Posterior cingulate gyrus (tissue), 11 donors: ENCODE measurements around the gene FHIT.

Experiments
- DNase-seq, 10 donors: peaks; one replicate each; pipeline versions ENCODE4 v3.0.0 to v3.0.0-alpha.2; 2020 to 2021; ENCODE audit warnings: mixed read lengths in 3 of 10
- intact Hi-C: fragments of 100-400 bp; cut with DNase I; formaldehyde crosslinking; loops from one replicate; pipeline ENCODE4 v1.15.1; 2023

FHIT gene

DNA sequence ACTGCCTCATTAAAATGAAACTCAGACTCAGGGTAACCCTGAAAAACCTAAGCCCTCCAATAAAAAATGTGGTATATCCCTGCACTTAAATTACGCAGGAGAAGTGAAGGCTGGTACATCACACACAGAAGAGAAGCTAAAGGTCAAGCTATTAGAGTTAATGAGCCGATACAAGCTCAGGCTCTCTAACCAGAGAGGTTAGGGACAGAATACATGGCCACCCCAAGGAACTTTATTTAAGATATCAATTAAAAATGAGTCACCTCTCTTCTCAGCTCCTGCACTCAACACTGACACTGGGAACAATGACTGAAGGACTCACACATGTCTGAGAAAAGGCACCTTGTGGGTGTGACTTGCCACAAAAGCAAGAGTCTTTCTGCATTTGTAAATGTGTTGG is 1400.8 kb downstream of the FHIT start:
- intact Hi-C loops, result no loop called here
- no peak for DNase-seq

DNA sequence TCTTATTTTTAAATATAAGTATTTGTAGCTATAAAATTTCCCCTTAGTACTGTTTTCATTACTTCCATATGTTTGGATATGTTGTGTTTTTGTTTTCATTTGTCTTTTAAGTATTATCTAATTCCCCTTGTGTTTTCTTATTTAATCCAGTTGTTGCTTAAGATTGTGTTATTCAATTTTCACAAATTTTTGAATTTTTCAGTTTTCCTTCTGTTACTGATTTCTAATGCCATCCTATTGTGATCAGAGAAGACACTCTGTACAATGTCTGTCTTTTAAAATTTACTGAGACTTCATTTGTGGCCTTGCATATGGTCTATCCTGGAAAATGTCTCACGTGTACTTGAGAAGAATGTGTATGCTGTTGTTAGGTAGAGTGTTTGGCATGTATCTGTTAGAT is 1405.9 kb downstream of the FHIT start:
- DNase-seq, result no peak

DNA sequence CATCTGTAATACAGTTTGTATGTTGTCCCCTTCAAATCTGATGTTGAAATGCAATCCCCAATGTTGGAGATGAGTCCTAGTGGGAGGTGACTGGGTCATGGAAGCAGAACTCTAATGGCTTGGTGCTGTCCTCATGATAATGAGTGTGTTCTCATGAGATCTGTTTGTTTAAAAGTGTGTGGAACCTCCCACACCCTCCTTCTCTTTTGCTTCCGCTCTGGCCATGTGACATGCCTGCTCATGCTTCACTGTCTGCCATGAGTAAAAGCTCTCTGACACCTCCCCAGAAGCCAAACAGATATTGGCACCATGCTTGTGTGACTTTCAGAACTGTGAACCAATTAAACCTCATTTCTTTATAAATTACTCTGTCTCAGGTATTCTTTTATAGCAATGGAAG is 1407.4 kb downstream of the FHIT start:
- intact Hi-C loops, result no loop called here
- DNase-seq, result no peak

More for the DNA sequence above, 1405.9 kb downstream of the FHIT start:
- intact Hi-C loops, result no loop called here

DNA sequence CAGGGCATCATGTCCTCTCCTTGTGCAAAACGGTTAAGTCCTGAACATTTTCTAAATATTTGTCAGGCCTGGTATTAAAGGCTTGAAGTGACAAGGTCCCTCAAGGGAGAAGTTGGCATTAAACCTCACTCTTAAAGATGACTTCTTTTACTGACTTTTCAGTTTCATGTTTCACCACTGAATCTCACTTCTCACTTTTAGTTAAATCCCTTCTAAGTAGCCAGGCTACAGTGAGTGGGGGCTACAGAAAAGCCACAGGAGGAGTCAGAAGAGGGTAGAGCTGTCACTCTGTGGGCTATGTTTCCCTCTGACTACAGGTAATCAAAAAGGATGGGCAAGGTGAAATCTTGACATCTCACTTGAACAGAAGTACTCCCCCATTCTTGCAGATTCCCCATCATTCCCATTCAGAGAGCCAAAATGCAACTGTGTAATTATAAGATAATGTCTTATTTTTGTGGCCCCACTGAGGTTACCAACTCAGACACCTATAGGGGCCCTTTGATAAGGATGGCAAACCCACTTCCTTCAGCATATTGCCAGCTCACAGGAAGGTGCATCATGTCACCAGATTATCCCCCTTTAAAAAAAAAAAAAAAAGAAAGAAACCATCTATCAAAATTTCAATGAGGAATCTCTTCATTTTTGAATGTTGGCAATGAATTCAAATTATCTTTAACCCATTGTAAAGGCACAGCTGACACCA is 1411.3 kb downstream of the FHIT start:
- intact Hi-C loops, result no loop called here

DNA sequence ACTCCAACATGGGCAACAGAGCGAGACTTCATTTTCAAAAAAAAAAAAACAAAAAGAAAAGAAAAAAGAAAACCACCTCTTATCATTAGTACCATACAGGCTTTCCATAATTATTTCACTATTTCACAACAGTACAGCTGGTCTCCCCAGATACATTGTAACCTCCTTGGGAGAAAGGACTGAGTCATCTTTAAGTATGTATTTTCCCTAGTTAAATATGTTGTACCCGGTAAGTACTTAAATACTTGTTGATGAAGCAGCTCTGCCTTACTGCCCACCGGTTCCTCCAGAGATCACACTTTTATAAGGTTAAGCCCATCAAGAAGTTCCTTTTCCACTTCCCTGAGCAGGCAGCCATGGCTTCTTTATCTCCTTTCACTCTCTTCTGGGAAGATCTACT is 1412.0 kb downstream of the FHIT start:
- intact Hi-C loops, result no loop called here
- no peak for DNase-seq

More for the DNA sequence above, 1411.3 kb downstream of the FHIT start:
- no peak for DNase-seq

DNA sequence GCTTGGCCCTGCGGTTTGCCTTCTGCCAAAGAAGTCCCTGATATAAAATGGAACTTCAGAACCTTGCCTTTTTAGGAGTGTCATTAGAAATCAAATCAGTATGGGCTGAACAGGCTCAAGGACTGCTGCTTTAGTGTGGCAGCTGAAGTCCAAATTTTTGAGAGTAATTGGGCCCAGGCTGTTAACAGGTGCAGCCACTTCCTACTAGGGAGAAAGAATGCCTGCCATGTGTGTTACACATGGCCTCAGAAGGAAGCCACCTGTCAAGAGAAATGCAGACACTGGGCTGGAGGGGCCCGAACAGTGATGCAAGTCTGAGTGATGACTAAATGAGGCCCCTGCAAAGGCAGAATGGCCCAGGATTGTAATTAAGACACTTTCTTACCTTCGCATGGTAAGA is 1414.7 kb downstream of the FHIT start:
- no peak for DNase-seq
- intact Hi-C loops, result no loop called here

DNA sequence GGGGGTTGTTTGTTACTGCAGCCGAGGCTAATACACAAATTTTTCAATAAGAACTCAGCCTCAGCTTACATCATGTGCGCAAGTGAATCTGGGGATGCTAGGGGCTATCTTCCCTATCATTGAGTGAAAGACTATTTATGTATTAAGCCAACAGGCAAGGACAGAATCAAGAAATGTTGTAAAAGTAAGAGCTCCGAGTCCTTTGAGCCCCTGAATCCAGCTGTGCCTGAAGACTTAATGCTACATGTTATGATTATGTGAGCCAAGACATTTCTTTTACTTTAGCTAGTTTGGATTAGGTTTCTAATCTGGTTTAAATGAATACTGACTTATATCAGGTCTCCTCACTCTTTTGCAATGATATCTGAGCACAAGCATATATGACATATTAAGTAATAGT is 1418.5 kb downstream of the FHIT start:
- no peak for DNase-seq
- intact Hi-C loops, result no loop called here

DNA sequence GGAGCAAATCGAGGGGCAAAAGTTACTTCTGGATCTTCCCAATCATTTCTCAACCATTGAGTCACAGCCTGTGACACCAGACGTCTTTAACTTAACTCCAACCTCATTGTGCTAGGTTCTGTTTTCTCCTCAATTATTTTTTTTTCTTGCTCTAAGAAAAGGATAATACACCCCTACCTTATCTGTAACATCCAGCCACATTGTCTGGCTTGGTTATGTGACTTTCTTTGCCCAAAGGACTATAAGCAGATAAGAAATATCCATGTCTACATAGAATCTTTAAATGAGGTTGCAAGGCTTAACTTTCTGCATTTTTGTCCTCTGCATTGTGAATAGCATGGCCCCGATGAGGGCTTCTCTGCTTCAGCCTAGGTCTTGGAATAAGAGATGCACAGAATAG is 1419.0 kb downstream of the FHIT start:
- intact Hi-C loops, result no loop called here
- DNase-seq, result no peak

DNA sequence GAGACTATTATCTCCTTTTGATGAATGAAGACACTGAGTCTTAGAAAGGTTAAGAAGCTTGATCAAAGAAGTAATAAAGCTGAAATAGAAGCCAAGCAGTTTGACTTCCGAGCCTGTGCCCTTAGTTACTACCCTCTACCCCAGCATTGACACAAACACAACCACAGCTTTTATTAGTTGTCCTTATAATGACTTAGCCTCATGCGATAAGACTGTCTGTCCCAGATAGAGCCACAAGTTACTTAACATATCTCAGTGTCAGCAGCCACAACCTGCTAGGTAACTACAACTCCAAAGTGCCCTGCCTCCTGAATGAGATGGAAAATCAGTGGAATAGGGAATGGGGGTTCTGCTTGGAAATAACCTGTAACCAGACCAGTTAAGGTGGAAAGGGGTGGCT is 1419.9 kb downstream of the FHIT start:
- intact Hi-C loops, result no loop called here
- DNase-seq, result no peak

DNA sequence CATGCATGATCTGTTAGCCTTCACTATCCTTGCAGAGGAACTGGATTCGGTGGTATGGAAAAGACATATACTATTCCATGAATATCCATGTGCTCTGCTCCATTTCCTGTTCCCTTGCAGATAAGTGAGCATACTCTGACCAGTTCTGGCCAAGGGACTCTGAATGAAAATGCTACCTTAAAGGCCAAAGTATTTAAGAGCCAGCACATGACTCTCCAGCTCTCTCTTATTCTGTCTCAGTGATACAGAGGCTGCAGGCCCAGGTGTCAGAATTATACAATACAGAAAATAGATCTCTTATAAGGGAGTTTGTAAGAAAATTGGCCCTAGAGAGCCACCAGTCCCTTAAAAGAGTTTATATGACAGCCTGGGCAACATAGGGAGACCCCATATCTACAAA is 1421.7 kb downstream of the FHIT start:
- intact Hi-C loops, result no loop called here
- no peak for DNase-seq

DNA sequence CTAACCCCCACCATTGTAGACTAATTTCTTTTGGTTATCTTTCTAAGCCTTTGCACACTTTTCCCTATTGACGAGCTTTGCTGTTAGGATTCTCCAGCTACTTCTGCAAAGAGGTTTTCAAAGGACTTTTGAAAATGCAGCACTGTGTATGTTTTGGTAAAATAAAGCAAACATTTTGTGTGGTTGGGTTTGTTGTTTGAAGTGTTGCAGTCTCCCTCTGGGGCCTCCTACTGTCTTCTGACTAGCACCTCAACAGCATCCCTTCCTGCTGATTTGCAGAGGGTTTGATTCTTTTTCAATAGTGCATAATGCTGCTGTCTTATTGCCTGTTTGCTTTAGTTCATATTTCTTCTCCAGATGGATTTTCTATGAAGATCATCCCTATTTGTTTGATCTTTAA is 1426.4 kb downstream of the FHIT start:
- no peak for DNase-seq
- intact Hi-C loops, result no loop called here

DNA sequence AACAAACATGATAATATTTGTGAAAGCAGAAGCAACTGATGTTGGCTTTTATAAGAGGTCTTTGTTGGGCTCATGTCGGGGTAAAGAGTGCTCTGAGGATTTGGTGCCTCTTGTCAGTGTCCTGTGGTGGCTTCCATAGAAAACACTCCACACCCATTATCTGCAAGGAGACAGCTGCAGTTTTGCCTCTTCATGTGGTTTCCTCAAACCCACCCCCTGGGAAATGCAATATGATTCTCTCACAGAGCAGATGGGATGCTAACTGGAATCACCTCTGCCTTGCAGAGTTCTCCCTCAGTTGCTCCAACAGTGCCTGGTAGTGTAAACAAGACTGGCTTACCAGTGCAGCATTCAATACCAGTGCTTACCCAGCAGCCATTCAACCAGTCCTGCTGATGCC is 1430.0 kb downstream of the FHIT start:
- no peak for DNase-seq
- intact Hi-C loops, result no loop called here

DNA sequence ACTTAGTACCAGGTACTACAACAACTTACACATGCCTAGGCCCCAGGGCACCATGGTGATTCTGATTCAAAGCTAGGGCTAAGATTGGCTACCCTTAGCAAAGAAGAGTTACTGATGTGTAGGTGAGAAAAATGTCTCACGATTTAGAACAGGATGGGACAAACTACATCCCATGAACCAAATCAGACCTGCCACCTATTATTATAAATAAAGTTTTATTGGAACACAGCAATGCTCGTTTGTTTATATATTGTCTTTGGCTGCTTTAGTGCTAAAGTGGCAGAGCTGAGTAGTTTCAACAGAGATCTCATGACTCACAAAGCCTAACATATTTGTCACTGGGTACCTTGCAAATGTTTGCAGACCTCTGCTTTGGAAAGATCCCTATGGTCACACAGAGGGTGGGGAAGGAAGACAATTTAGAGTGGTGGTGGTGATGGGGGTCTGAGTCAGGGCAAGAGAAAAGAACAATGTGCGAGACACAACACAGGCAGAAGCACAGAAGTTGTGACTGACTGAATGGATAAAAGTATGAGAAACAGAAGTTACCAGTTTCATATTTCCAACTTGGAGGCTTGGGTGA is 1430.8 kb downstream of the FHIT start:
- intact Hi-C loops, result no loop called here

DNA sequence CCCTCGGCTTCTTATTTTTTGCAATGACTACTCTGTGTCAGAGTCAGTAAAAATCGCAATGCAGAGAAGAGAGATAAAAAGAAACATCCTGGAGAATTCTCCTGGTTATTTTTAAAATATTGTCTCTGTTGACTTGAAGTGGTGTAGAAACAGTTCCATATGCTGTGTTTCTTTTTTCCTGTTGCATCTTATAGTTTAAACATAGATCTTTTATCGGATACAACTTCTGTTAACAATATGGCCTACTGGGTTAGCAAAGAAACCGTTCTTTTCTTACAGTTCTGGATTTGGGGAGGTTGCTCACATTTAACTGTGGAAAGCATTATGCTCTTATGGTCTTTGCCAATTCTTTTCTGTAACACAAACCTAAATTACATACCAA is 1432.3 kb downstream of the FHIT start:
- no peak for DNase-seq
- intact Hi-C loops, result no loop called here

More for the DNA sequence above, 1430.8 kb downstream of the FHIT start:
- DNase-seq, result no peak

DNA sequence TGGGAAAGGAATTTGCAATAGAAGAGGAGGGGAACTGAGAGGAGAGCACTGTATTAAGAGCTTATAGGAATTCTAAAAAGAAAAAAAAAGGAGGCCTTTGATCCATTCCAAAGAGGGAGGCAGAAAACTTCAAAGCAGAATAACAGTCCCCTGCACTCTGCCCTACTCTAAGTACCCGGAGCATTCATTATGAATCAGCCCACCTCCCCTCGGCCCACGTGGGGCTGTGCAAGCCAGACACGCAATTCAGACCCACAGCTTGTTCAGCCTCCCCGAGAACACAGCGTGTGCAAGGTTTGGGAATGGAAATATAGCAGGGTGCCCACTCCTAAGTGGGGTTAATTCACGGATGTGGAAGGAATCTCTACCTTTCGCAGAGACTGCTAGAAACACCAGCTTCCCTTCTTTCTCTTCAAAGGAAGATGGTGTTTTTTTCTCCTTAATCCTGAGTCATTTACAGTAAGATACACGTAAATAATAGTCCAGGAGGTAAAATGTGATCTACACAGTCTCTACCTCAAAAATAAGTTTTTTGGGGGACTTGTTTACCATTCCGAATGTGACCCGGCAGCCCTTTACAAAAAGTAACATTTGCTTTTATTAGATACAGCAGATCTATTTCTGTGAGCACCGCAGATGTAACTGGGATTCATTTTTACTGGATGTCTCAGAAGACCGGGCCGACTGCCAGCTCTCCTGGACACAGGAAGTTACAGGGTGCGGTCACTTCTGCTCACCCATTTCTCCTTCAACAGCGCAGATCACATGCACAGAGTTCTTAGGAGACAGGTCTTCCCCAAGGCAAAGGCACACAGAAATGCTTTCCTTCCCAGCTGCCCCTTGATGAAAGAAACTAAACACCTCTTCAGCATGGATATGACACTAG is 1433.0 kb downstream of the FHIT start:
- intact Hi-C loops, result no loop called here
- peak in 7 of 10 donors; percentile 14 to 89 (median 42) for DNase-seq

DNA sequence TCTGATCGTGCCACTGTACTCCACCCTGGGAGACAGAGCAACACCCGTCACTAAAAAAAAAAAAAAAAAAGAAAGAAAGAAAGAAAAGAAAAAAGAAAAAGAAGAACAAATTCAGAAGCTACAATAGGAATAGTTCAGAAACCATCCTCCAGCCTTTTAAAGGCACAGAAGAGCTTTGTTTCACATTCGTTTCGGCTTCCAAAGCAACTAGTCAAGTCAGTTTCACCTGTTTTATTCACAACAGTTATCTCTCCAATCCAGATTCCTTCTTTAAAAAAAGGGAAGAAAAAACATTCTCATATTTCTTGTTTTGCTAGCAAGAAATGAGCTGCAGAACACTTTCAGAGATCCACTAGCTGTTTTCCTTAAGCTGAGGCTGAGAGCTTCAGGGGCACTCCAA is 1433.7 kb downstream of the FHIT start:
- no peak for DNase-seq
- intact Hi-C loops, result no loop called here

DNA sequence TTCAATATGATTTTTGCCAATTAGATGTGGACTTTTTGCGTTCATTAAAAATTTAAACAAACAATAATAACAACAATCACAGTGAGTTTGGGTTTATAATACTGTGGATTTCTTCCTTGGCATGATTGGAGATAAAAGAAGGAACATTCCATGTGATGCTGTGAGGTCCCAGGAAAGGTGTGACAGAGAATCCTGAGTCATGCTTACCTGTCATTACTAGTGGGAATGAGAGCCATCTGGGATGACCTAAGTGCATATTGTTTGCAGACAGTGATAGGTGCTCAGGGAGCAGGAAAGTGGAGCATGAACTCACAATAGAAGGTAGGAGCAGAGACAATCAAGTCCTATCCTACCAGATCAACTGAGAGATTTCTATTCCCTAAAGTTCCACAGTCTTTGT is 1434.9 kb downstream of the FHIT start:
- intact Hi-C loops, result no loop called here

DNA sequence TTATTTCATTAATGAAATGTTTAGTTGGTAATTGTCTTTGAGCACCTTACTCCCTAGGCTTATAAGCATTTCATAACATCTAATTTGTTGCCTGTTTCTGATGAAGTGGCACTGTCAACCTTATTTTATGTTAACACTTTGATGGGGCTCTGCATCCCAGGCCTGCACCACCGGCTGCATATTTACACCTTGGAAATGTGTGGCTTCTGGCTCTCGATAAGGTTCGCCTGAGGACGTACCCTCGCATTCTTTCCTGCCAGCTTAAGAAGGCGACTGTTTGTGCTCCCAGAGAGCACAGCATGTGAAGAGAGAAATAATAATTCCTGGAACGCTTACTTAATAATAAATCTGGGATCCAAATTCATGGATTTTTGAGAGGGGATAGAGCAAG is 1438.1 kb downstream of the FHIT start:
- DNase-seq, result no peak
- intact Hi-C loops, result no loop called here

More for the DNA sequence above, 1434.9 kb downstream of the FHIT start:
- DNase-seq, result no peak

DNA sequence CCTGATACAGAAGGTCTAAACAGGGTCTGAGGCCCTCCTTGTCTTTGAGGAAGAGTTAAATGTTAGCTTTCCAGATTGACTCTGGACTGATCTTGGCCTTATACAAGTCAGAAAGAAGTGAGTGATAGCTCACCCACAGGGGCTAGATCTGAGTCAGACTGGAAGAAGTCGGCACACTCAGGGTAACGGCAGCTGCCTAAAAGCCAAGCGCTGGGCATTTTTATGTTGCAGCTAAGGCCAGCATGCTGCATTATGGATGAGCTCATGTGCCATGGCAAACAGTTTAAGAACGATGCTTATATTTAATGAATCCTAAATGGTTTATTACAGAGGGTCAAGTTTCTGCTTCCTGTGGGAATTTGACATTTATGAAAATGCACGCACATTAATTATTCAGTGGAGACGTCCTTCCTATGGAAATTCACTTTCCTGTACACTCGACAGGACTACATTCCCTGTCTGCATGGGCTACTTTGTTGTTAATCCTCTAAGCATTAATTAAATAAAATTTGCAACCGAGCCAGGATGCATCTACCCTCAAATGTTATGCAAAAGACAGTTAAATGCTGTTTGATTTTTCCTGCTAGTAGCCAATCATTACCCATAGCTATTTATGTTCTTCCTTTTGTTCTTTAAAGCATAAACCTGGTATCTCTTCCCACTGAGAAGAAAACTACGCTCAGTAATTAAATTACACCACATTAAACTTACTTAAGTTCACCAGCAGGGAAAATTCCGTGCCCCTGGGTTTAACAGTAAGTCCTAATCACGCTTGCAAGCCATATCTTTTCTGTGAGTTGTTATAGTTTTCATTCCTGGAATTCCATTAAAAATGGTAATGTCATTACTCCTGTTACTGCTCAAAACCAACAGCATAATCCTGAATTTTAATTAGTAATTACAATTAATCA is 1438.8 kb downstream of the FHIT start:
- DNase-seq, result no peak
- intact Hi-C loops, result no loop called here

DNA sequence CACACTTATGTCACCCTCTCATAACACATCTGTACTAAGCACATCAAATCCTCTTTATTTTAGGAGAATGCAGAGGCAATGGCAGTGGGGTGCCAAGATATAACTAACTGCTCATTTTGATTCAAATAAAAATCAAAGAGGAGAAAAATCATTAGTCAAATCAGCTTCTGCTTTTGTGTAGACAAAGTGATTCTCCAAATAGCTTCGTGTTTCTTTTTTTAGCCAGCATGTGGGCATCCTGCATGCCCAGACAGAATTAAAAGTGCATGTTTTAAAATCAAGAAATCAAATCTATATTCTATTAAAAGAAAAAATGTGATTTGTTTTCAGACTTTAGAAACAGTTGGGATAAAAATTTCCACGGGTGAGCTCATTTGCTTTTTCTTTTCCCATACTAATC is 1440.1 kb downstream of the FHIT start:
- intact Hi-C loops, result loop anchor here (2.0 kb wide), 1 partner anchor 236 kb away; no protein-coding TSS in a partner anchor
- DNase-seq, result no peak
